ENCODE measurements around the gene FLYWCH1.
"Not testable (repeated sequence)": the region's sequence is repeated elsewhere in the genome, so short reads cannot be mapped to it uniquely, and the experiment has no call there.

The FLYWCH1 gene

GRCh38 chr16:2929693-2930092 is 18.0 kb downstream of the FLYWCH1 start:
- no peaks in the 10 kb centered on the region for H3K27me3 Mint-ChIP-seq

GRCh38 chr16:2930236-2930635 is 18.5 kb downstream of the FLYWCH1 start:
- peaks cover 13% of the 10 kb centered on the region for H3K4me1 Mint-ChIP-seq (ENCODE audit: low read depth)
- H3K4me3 Mint-ChIP-seq = no peak overlapping the region
- no peaks in the 10 kb centered on the region for H3K27me3 Mint-ChIP-seq
- H3K9me3 Mint-ChIP-seq = no peaks in the 10 kb centered on the region
- H3K27ac Mint-ChIP-seq = no peak overlapping the region
- no peaks in the 10 kb centered on the region for H3K36me3 Mint-ChIP-seq (ENCODE audit: low read depth)

More at GRCh38 chr16:2929693-2930092, 18.0 kb downstream of the FLYWCH1 start:
- no peak overlapping the region for H3K4me3 Mint-ChIP-seq
- H3K4me1 Mint-ChIP-seq (ENCODE audit: low read depth) = peaks cover 13% of the 10 kb centered on the region
- no peak overlapping the region for H3K27ac Mint-ChIP-seq
- no peaks in the 10 kb centered on the region for H3K9me3 Mint-ChIP-seq
- no peaks in the 10 kb centered on the region for H3K36me3 Mint-ChIP-seq (ENCODE audit: low read depth)

GRCh38 chr16:2931231-2931914 is 19.6 kb downstream of the FLYWCH1 start:
- not testable (repeated sequence) for H3K9me3 Mint-ChIP-seq; H3K27ac Mint-ChIP-seq; H3K4me3 Mint-ChIP-seq; H3K4me1 Mint-ChIP-seq (ENCODE audit: low read depth); H3K27me3 Mint-ChIP-seq; H3K36me3 Mint-ChIP-seq (ENCODE audit: low read depth)

- H3K27ac Mint-ChIP-seq = no peak overlapping the region
- H3K4me3 Mint-ChIP-seq = no peak overlapping the region
- H3K9me3 Mint-ChIP-seq = no peaks in the 10 kb centered on the region
- H3K27me3 Mint-ChIP-seq = no peaks in the 10 kb centered on the region
- H3K36me3 Mint-ChIP-seq (ENCODE audit: low read depth) = peaks cover 6% of the 10 kb centered on the region
- no peaks in the 10 kb centered on the region for H3K4me1 Mint-ChIP-seq (ENCODE audit: low read depth)
These were observed 21.4 kb downstream of the FLYWCH1 start for GRCh38 chr16:2933136-2933535.

- no peaks in the 10 kb centered on the region for H3K27me3 Mint-ChIP-seq
- H3K9me3 Mint-ChIP-seq = no peaks in the 10 kb centered on the region
- no peaks in the 10 kb centered on the region for H3K4me1 Mint-ChIP-seq (ENCODE audit: low read depth)
- no peak overlapping the region for H3K4me3 Mint-ChIP-seq
- H3K36me3 Mint-ChIP-seq (ENCODE audit: low read depth) = peaks cover 6% of the 10 kb centered on the region
- H3K27ac Mint-ChIP-seq = no peak overlapping the region
These were observed 22.0 kb downstream of the FLYWCH1 start for GRCh38 chr16:2933701-2934100.

GRCh38 chr16:2934450-2934849 is 22.7 kb downstream of the FLYWCH1 start:
- Mint-ChIP-seq H3K4me1 (ENCODE audit: low read depth) (no peaks in the 10 kb centered on the region), H3K4me3 (no peak overlapping the region), H3K27me3 (no peaks in the 10 kb centered on the region), H3K36me3 (ENCODE audit: low read depth) (peaks cover 6% of the 10 kb centered on the region), H3K27ac (no peak overlapping the region), H3K9me3 (no peaks in the 10 kb centered on the region)

GRCh38 chr16:2936436-2937011 is 24.8 kb downstream of the FLYWCH1 start:
- no peak overlapping the region for H3K4me3 Mint-ChIP-seq
- H3K27me3 Mint-ChIP-seq = no peaks in the 10 kb centered on the region

GRCh38 chr16:2937170-2937569 is 25.4 kb downstream of the FLYWCH1 start:
- Mint-ChIP-seq H3K27ac (no peak overlapping the region), H3K27me3 (no peaks in the 10 kb centered on the region), H3K36me3 (ENCODE audit: low read depth) (peaks cover 13% of the 10 kb centered on the region)

More at GRCh38 chr16:2936436-2937011, 24.8 kb downstream of the FLYWCH1 start:
- no peak overlapping the region for H3K27ac Mint-ChIP-seq
- H3K36me3 Mint-ChIP-seq (ENCODE audit: low read depth) = peaks cover 13% of the 10 kb centered on the region
- H3K9me3 Mint-ChIP-seq = no peaks in the 10 kb centered on the region
- H3K4me1 Mint-ChIP-seq (ENCODE audit: low read depth) = no peaks in the 10 kb centered on the region

GRCh38 chr16:2938206-2938605 is 26.5 kb downstream of the FLYWCH1 start:
- Mint-ChIP-seq H3K27ac (no peak overlapping the region), H3K4me1 (ENCODE audit: low read depth) (no peaks in the 10 kb centered on the region), H3K4me3 (no peak overlapping the region), H3K36me3 (ENCODE audit: low read depth) (peaks cover 16% of the 10 kb centered on the region), H3K27me3 (no peaks in the 10 kb centered on the region), H3K9me3 (no peaks in the 10 kb centered on the region)

More at GRCh38 chr16:2937170-2937569, 25.4 kb downstream of the FLYWCH1 start:
- Mint-ChIP-seq H3K9me3 (no peaks in the 10 kb centered on the region), H3K4me1 (ENCODE audit: low read depth) (no peaks in the 10 kb centered on the region), H3K4me3 (no peak overlapping the region)

GRCh38 chr16:2939968-2940367 is 28.2 kb downstream of the FLYWCH1 start:
- H3K27ac Mint-ChIP-seq = no peak overlapping the region
- H3K4me1 Mint-ChIP-seq (ENCODE audit: low read depth) = no peaks in the 10 kb centered on the region
- no peaks in the 10 kb centered on the region for H3K27me3 Mint-ChIP-seq
- H3K4me3 Mint-ChIP-seq = no peak overlapping the region
- peaks cover 20% of the 10 kb centered on the region for H3K36me3 Mint-ChIP-seq (ENCODE audit: low read depth)
- no peaks in the 10 kb centered on the region for H3K9me3 Mint-ChIP-seq

- no peak overlapping the region for H3K4me3 Mint-ChIP-seq
- H3K9me3 Mint-ChIP-seq = no peaks in the 10 kb centered on the region
- no peaks in the 10 kb centered on the region for H3K4me1 Mint-ChIP-seq (ENCODE audit: low read depth)
- peaks cover 15% of the 10 kb centered on the region for H3K36me3 Mint-ChIP-seq (ENCODE audit: low read depth)
- H3K27me3 Mint-ChIP-seq = no peaks in the 10 kb centered on the region
- no peak overlapping the region for H3K27ac Mint-ChIP-seq
These were observed 30.3 kb downstream of the FLYWCH1 start for GRCh38 chr16:2942045-2942444.

- not testable (repeated sequence) for H3K27me3 Mint-ChIP-seq; H3K4me3 Mint-ChIP-seq; H3K27ac Mint-ChIP-seq; H3K9me3 Mint-ChIP-seq; H3K4me1 Mint-ChIP-seq (ENCODE audit: low read depth)
- H3K36me3 Mint-ChIP-seq (ENCODE audit: low read depth) = peaks cover 15% of the 10 kb centered on the region
These were observed 32.0 kb downstream of the FLYWCH1 start for GRCh38 chr16:2943716-2944115.

GRCh38 chr16:2946649-2947048 is 34.9 kb downstream of the FLYWCH1 start:
- no peaks in the 10 kb centered on the region for H3K4me1 Mint-ChIP-seq (ENCODE audit: low read depth)
- no peaks in the 10 kb centered on the region for H3K27me3 Mint-ChIP-seq
- peaks cover 8% of the 10 kb centered on the region for H3K36me3 Mint-ChIP-seq (ENCODE audit: low read depth)
- no peaks in the 10 kb centered on the region for H3K9me3 Mint-ChIP-seq
- no peak overlapping the region for H3K27ac Mint-ChIP-seq
- no peak overlapping the region for H3K4me3 Mint-ChIP-seq

GRCh38 chr16:2948807-2949704 is 37.3 kb downstream of the FLYWCH1 start:
- Mint-ChIP-seq H3K4me1 (ENCODE audit: low read depth) (no peaks in the 10 kb centered on the region), H3K4me3 (no peak overlapping the region), H3K27me3 (no peaks in the 10 kb centered on the region), H3K36me3 (ENCODE audit: low read depth) (no peaks in the 10 kb centered on the region), H3K27ac (no peak overlapping the region), H3K9me3 (no peaks in the 10 kb centered on the region)

- H3K27ac Mint-ChIP-seq = no peak overlapping the region
- no peak overlapping the region for H3K4me3 Mint-ChIP-seq
- no peaks in the 10 kb centered on the region for H3K36me3 Mint-ChIP-seq (ENCODE audit: low read depth)
- no peaks in the 10 kb centered on the region for H3K27me3 Mint-ChIP-seq
- H3K4me1 Mint-ChIP-seq (ENCODE audit: low read depth) = no peaks in the 10 kb centered on the region
- H3K9me3 Mint-ChIP-seq = no peaks in the 10 kb centered on the region
These were observed 38.1 kb downstream of the FLYWCH1 start for GRCh38 chr16:2949705-2950352.
